GM19351 (cell line): ENCODE measurements around the gene PPP2R2C.

ENCODE experiments used
- ATAC-seq: cut with Tn5 transposase; IDR thresholded peaks from one replicate; pipeline ENCODE4 v1.9.1; 2021; ENCODE audit warnings: mild to moderate bottlenecking, moderate library complexity; ENCODE audit not compliant: unreplicated experiment

Gene PPP2R2C

DNA sequence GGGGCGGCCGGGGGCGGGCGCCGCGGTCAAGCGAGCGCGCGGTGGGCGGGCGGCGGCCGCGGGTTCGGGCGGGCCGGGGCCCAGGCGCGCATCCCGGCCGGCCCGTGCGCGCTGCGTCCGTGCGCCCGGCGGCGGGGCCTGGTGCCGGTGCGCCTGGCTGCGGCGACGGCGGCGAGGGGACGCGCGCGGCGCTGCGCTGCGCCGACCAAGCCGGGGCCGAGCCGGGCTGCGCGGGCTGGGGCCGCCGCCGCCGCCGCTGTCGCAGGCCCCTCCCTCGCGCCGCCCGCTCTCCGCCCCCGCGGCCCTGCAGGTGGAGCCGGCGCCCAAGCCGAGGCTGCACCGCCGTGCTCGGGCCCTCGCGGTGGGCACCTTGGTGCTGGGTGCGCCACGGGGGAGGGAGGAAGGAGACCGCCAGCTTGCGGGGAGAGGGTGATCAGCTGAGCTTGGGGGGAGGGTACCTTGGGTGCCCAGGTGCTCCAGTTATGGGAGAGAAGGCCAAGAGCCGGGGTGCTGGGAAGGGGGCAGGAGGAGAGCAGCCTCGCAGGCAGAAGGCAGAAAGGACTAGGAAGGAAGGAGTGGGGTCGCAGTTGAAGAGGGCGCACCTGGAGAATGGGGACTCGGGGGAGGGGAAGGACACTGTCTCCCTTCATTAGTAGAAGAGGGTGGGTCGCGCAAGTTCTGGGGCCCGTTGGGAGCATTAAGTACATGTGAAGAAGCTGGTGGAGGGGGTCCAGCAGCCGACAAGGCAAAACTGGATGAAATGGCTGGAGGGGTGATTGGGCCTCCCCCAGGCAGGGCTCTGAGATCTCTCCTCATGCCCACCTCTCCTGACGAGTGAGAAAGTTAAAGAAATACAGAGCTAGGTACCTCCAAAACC lies at the start of gene PPP2R2C:
PPP2R2C (minus strand) TSS at position 228 of the 877 bp plus-strand sequence. CDS start 385 bp downstream, outside the sequence.
- peak; percentile 55 for ATAC-seq

GRCh38 chr4:6520978-6521377 lies 48.6 kb upstream of the PPP2R2C start:
- no peak for ATAC-seq

DNA sequence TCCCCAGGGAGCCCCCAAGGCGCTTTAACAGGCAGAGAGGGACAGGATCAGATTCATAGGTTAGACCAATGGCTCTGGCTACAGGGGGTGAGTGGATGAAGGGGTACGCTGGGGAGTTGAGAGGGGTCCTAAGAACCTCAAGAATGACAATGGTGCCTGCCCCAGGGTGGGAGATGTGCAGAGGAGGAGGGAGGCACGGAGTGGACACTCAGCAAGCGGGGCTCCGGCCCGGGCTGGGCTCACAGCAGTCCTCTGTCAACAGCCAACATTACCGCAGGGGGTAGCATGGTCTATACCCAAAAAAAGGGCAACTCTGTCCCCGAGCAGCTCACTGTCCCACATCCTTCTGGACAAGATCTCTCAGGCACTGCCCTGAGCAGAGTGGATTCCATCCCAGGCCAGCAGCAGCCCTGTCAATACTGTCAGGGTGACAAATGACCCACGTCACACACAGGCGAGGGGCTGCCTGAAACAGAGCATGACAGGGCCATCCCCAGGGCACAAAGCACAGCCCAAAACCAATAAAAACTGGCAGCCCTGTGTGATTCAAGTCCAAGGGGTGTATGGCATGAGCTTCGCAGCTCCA lies 47.7 kb upstream of the PPP2R2C start:
- no peak for ATAC-seq

DNA sequence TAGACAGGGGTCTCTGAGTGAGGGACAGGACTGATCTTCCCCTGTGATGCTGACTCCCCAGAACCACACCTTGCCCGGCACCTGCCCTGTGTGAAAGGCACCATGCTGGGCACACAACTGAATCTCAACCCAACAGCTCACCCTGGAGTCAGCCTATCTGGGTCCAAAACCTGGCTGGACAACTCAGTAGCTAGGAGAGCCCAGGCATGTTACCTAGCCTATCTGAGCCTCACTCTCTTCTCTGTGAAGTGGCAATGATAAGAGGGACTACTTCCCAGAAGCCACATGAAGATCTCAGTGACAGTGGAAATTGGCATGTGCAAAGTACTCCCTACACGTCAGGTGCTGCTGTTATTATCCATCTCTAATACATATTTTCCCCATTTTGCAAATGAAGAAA lies 44.8 kb upstream of the PPP2R2C start:
- ATAC-seq, result no peak

- no peak for ATAC-seq
Measured at GRCh38 chr4:6516762-6517161, 44.3 kb upstream of the PPP2R2C start.

GRCh38 chr4:6516281-6516680 lies 43.9 kb upstream of the PPP2R2C start:
- no peak for ATAC-seq

DNA sequence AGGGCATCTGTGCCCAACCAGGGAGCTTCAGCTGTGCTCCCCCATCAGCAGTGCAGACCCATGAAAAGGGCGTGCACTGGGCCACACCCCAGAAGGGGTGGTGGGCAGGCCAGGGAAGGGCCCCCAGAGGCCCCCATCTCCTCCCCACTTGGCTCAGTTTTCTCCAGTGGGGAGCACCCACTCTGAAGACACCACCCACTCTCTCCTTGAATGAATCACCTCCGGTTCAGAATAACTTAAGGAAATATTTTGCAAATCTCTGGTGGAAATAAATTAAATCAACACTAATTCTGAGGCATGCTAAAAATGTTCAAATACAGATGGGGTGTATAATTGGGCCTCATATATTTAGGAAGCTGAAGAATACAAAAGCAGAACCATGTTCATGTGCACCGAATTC lies 41.3 kb upstream of the PPP2R2C start:
- ATAC-seq, result no peak

DNA sequence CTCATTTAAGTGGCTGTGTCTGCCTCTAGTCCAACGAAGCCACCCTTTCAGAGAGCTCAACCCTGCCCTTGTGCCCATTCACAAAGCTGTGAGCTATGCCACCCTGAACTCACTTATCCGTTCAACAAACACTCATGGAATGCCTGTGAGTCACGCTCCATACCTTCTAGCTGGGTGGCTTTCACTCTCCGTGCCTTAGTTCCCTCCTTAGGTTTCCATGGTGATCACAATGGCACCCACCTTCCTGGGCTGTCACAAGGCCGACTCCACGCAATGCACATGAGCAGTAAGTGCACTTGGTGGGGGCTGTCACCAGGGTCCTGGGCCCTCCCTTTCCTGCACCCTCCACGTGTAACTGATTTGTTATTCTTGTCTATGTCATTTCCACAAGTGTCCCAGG lies 37.2 kb upstream of the PPP2R2C start:
- ATAC-seq, result no peak

DNA sequence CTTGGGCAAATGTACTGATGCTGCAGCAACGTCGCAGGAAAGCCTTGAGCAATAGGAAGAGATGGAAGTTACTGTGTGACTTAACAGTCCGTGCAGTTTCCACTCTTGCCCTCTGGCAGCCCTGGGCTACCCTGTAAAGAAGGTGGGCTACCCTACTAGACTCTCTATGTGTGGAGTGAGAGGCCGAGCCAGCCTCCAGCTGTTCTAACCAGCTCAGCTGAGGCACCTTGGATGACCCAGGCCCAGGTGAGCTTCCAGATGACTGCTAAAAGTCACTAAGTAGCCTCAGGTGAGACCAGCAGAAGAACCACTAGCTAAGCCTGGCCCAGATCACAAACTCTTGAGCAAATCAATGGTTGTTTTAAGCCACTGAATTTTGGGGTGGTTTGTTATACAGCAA lies 34.9 kb upstream of the PPP2R2C start:
- no peak for ATAC-seq

DNA sequence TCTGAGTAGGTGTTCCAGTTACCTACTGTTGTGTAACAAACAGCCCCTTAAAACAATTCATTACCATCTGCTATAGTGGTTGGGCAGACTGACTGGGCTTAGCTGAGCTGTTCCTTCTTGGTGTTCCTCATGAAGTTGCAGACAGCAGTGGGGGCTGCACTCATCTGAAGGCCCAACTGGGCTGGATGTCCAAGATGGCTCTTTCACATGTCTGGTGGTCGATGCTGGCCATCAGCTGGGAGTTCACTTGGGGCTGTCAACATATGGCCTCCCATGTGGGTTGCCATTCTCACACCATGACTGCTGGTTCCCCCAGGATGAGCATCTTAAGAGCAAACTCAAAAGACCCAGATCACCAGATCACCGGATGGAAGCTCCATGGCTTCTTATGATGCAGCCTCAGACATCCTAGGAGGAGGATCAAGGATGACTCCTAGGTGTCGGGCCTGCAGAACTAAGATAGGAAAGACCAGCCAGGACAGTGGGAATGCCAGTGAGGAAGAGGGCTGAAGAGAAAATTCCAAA lies 34.3 kb upstream of the PPP2R2C start:
- no peak for ATAC-seq

GRCh38 chr4:6504900-6505496 lies 32.6 kb upstream of the PPP2R2C start:
- ATAC-seq, result no peak

DNA sequence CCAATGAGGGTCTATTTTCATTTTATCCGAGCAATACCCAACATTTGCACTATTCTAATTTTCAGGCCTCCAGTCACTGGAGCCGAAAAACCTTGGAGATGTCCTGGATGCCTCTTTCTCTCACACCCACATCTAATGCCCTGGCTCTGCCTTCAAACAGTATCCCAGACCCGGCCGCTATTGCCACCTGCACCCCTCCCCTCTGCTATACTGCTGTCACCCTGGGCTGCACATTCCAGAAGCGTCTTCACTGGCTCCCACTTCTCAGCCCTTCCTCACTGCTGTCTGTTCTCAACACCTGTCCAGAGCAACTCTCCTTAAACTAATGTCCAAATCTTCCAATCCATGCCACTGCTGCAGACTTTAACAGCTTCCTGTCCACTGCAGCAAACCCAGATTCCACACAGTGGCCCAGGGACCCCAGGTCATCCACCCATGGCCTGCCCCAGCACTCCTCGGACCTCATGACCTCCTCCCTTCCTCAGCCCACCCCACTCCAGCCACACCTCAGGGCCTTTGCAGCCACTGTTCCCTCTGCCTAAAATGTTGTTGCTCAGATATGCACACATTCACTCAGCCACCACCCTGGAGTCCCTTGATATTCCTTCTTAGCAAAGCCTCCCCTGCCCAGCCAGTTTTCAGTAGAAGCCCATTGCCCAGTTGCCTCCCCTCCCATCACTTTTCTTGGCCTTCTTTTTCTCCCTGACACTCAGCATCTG lies 30.5 kb upstream of the PPP2R2C start:
- no peak for ATAC-seq

DNA sequence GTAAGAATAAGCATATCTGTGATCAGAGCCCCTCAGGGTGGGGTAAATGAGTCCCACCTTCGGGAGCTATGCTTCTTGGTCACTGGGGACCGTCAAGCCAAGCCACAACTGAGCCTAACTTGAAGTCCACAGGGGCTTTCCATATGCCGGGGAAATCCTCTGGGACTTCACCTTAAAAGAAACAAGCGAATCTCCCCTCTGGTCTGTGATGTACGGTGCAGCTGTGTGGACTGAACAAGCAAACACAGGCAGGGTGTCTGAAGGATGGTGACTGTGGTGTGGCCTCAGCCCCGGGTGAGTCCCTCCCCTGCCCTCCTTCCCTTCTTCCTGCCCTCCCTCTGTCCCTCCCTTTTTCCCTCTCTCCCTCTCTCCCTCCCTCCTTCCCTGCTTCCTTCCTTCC lies 29.7 kb upstream of the PPP2R2C start:
- ATAC-seq, result no peak

DNA sequence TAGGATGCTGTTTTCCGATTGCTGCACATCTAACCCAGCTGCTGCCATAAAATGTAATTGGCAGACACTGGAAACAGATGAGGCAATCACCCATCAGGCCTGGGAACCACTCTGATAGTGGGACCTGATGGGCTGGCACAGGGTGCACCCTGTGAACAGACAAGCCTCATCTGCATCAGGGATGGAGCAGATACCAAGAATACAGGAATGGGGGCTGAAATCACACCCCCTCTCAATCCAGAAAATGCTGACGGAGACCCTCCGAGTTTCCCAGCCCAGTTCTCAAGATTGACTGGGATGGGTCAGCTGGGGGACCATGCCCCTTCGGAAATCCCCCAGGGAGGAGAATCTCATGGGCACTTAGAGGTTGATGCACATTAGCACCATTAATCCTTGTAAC lies 28.8 kb upstream of the PPP2R2C start:
- ATAC-seq, result no peak

GRCh38 chr4:6500481-6501140 lies 28.2 kb upstream of the PPP2R2C start:
- ATAC-seq, result no peak

GRCh38 chr4:6499238-6499600 lies 26.8 kb upstream of the PPP2R2C start:
- ATAC-seq, result no peak

DNA sequence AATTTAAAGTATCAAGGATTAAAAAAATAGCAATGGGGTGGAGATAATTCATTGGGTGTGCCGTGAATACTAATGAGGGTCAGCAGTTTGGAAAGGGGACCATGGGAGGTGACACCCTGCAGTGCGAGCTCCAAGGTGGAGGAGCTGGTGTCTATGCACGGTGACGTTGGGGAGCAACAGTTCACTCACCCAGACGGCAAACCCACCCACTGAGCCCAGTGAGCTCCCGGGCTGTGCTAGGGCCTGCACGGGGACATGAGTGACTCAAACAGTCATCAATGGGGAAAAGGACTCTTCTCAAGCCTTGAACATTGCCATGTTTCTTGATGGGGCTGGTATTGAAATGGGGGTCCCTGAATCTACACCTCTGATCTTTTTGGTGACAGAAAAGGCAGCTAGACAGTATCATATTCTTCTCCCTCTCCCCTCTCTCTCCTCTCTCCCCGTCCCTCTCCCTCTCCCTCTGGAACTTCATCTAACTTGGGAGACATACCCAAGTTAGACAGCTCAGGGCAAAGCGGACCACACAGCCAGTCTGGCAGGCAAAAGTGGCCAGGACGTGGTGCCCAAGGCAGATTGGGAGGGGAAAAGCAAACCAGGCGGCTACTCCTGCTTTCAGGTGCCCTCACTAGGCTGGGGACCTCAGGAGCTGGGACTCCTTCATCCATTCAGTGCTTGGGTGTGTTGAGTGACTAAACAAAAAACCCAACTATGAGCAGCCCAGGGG lies 26.3 kb upstream of the PPP2R2C start:
- no peak for ATAC-seq

GRCh38 chr4:6497796-6498195 lies 25.4 kb upstream of the PPP2R2C start:
- ATAC-seq, result no peak

- no peak for ATAC-seq
Measured at GRCh38 chr4:6495736-6496135, 23.3 kb upstream of the PPP2R2C start.

DNA sequence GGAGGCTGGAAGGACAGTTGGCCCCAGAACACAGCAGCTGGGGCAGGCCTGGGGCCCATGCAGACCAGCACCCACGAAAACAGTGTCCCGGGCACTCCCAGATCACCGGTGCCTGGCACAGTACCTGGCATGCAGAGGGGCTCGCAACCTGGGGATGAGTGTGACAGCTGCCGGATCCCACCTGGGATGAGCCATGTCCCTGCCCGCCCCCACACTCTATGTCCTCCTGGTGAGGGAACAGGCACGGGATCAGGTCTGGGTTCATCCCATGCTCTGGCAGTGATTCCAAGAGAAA lies 22.8 kb upstream of the PPP2R2C start:
- no peak for ATAC-seq
